ENCODE data around the gene PLAGL2. TPM values are rescaled to one million over a fixed set of nuclear protein-coding genes. Genes with fewer than 3 reads are reported as not detected.

The PLAGL2 gene
- total RNA-seq, 1 experiment from 2014 or later, result 30.5 TPM

- H3K27ac Mint-ChIP-seq (ENCODE audit: unreplicated experiment), result no peak overlapping the region
These were observed 24.9 kb upstream of the PLAGL2 start for GRCh38 chr20:32232326-32232886.

GRCh38 chr20:32231847-32232246 is 24.3 kb upstream of the PLAGL2 start:
- Mint-ChIP-seq H3K27me3 (ENCODE audit: unreplicated experiment) (no peaks in the 10 kb centered on the region), H3K27ac (ENCODE audit: unreplicated experiment) (no peak overlapping the region), H3K4me1 (ENCODE audit: low read depth, unreplicated experiment) (no peaks in the 10 kb centered on the region), H3K9me3 (ENCODE audit: low read depth, unreplicated experiment) (no peaks in the 10 kb centered on the region), H3K4me3 (ENCODE audit: low read depth, unreplicated experiment) (no peak overlapping the region), H3K36me3 (ENCODE audit: insufficient read depth, unreplicated experiment) (peaks cover 29% of the 10 kb centered on the region)
- intact Hi-C loops (cut with micrococcal nuclease; ENCODE audit: unreplicated experiment), result no loop called here
- no TSS peak for BruUV-seq (replicated peaks)
- DNase-seq, result no peak
- no peak for TF ChIP-seq CTCF (IDR thresholded peaks at IDR 0.05; ENCODE audit: unreplicated experiment)
- CTCF ChIA-PET, result interaction anchor here (0.6 kb wide), 1 partner anchor 27 kb away, joined by 3 read pairs; no protein-coding TSS in a partner anchor

More at GRCh38 chr20:32232326-32232886, 24.9 kb upstream of the PLAGL2 start:
- no peak overlapping the region for H3K4me3 Mint-ChIP-seq (ENCODE audit: low read depth, unreplicated experiment)
- DNase-seq, result no peak
- no TSS peak for BruUV-seq (replicated peaks)
- H3K9me3 Mint-ChIP-seq (ENCODE audit: low read depth, unreplicated experiment), result no peaks in the 10 kb centered on the region
- peaks cover 29% of the 10 kb centered on the region for H3K36me3 Mint-ChIP-seq (ENCODE audit: insufficient read depth, unreplicated experiment)
- H3K27me3 Mint-ChIP-seq (ENCODE audit: unreplicated experiment), result no peaks in the 10 kb centered on the region
- intact Hi-C loops (cut with micrococcal nuclease; ENCODE audit: unreplicated experiment), result no loop called here
- no peaks in the 10 kb centered on the region for H3K4me1 Mint-ChIP-seq (ENCODE audit: low read depth, unreplicated experiment)
- CTCF ChIA-PET, result interaction anchor here (0.6 kb wide), 1 partner anchor 13 kb away, joined by 3 read pairs; no protein-coding TSS in a partner anchor
- no peak for TF ChIP-seq CTCF (IDR thresholded peaks at IDR 0.05; ENCODE audit: unreplicated experiment)

- no peak for TF ChIP-seq CTCF (IDR thresholded peaks at IDR 0.05; ENCODE audit: unreplicated experiment)
- CTCF ChIA-PET, result interaction anchor here (0.6 kb wide), 1 partner anchor 28 kb away, joined by 3 read pairs; no protein-coding TSS in a partner anchor
- DNase-seq, result no peak
- no TSS peak for BruUV-seq (replicated peaks)
- Mint-ChIP-seq H3K4me3 (ENCODE audit: low read depth, unreplicated experiment) (no peak overlapping the region), H3K27ac (ENCODE audit: unreplicated experiment) (no peak overlapping the region), H3K9me3 (ENCODE audit: low read depth, unreplicated experiment) (no peaks in the 10 kb centered on the region), H3K27me3 (ENCODE audit: unreplicated experiment) (no peaks in the 10 kb centered on the region), H3K4me1 (ENCODE audit: low read depth, unreplicated experiment) (no peaks in the 10 kb centered on the region), H3K36me3 (ENCODE audit: insufficient read depth, unreplicated experiment) (peaks cover 29% of the 10 kb centered on the region)
- intact Hi-C loops (cut with micrococcal nuclease; ENCODE audit: unreplicated experiment), result no loop called here
These were observed 23.7 kb upstream of the PLAGL2 start for GRCh38 chr20:32231245-32231644.

- CTCF ChIA-PET, result interaction anchor here (0.6 to 0.7 kb wide), 2 partner anchors 86 to 102 kb away, joined by 3 read pairs; no protein-coding TSS in a partner anchor
- Mint-ChIP-seq H3K4me3 (ENCODE audit: low read depth, unreplicated experiment) (no peak overlapping the region), H3K27me3 (ENCODE audit: unreplicated experiment) (no peaks in the 10 kb centered on the region), H3K36me3 (ENCODE audit: insufficient read depth, unreplicated experiment) (peaks cover 34% of the 10 kb centered on the region), H3K27ac (ENCODE audit: unreplicated experiment) (no peak overlapping the region), H3K4me1 (ENCODE audit: low read depth, unreplicated experiment) (no peaks in the 10 kb centered on the region), H3K9me3 (ENCODE audit: low read depth, unreplicated experiment) (no peaks in the 10 kb centered on the region)
- TF ChIP-seq CTCF (IDR thresholded peaks at IDR 0.05; ENCODE audit: unreplicated experiment), result no peak
- intact Hi-C loops (cut with micrococcal nuclease; ENCODE audit: unreplicated experiment), result no loop called here
- DNase-seq, result no peak
- BruUV-seq (replicated peaks), result no TSS peak
These were observed 23.2 kb upstream of the PLAGL2 start for GRCh38 chr20:32230707-32231106.
